HG03196 (cell line): ENCODE results near the gene IGF2BP3.
A peak's percentile ranks its signal among the peaks of the same experiment; 100 is the strongest.

Experiments used
- ATAC-seq: cut with Tn5 transposase; IDR thresholded peaks from one replicate; pipeline ENCODE4 v1.9.1; 2021; ENCODE audit not compliant: unreplicated experiment

IGF2BP3 gene

DNA sequence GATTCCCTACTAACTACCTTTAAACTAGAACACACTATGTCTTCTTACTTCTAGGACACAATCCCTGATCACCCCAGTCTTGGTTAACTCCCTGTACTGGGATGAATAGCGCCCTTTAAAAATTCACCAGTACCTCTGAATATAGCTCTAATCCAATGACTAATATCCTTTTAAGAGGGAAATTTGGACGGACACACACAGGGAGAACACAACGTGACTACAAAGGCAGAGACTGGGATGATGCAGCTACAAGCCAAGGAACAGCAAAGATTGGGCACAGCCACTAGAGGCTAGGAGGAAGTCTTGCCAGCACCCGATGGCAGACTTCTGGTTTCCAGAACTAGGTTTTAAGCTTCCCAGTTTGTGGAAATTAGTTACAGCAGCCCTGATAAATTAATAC is 89.7 kb downstream of the IGF2BP3 start:
- ATAC-seq = no peak

GRCh38 chr7:23378996-23379395 is 91.3 kb downstream of the IGF2BP3 start:
- no peak for ATAC-seq

DNA sequence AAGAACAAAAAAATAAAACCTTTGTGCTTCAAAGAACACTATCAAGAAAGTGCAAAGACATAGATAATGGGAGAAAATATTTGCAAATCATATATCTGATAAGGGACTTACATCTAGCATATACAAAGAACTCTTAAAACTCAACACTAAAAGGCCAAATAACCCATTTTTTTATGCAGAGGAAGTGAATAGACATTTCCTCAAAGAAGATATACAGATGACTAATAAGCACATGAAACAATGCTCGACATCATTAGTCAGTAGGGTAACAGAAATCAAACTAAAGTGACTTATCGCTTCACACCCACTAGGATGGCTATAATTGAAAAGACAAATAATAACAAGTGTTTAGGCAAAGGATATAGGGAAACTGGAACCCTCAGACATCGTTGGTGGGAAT is 93.2 kb downstream of the IGF2BP3 start:
- ATAC-seq = no peak

- ATAC-seq = peak; percentile 57
These were observed 96.9 kb downstream of the IGF2BP3 start for GRCh38 chr7:23373151-23374004.

GRCh38 chr7:23372611-23373010 is 97.7 kb downstream of the IGF2BP3 start:
- ATAC-seq = no peak

DNA sequence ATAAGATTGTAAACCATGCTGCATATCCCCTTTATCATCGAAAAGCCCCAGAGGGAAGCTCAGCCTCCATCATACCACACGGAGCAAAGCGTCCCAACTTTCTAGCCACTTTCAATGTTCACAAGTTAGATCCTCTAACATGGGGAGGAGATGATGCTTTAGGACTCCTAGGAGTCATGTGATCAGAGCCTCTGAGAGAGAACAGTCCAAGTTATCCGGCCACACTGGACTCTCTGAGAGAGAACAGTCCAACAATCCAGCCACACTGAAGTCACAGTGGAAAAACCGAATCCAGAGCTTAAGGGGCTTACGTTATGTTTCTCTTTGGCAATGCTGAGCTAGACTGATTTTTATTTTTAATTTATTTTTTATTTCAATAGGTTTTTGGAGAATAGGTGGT is 98.6 kb downstream of the IGF2BP3 start:
- no peak for ATAC-seq

DNA sequence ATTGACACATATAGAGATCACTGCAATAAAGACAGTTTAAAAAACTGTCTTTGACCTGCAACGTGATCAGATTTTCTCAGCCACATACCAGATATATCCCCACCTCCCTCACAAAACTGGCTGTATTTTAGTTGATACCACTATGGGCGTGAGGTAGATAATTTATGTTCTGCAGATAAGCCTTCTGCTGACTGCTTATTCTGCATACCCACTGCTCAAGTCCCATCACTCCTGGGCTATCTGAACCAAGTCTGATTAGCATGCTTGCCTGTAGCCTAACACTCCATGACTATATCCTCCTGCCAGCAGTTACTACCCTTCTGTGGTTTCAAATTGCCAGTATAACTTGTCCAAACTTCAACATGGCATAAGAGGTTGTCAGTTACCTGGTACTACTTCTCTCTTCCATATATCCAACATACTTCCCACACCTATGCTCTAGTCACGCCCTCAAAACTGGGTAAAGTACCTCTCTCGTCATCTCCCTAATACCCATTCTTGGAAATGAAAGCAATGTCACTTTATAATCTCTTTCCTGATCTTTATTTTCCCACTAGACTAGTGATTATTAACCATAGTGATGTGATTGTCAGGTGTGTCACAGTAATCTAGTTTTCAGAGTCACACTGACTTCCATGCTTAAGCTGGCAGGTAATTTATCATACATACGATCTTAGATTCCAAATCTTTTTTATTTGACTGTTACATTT is 100.4 kb downstream of the IGF2BP3 start:
- no peak for ATAC-seq

DNA sequence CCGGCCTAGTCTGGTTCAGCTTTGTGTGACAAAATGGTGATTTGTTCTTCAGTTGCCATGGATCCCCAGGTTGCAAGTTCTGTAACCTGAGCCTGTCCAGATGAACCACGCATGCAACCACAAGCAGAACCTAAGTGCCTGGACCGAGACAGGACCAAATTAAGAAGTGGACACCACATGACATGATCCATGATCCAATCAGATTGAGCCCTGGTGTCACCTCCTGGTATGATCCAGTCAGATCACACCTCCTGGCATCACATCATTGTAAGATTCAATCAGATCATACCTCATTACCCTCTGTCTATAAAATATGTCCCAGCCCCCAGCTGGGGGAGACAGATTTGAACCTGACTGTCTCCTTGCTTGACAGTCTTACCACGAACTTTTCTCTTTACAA is 101.2 kb downstream of the IGF2BP3 start:
- ATAC-seq = no peak

DNA sequence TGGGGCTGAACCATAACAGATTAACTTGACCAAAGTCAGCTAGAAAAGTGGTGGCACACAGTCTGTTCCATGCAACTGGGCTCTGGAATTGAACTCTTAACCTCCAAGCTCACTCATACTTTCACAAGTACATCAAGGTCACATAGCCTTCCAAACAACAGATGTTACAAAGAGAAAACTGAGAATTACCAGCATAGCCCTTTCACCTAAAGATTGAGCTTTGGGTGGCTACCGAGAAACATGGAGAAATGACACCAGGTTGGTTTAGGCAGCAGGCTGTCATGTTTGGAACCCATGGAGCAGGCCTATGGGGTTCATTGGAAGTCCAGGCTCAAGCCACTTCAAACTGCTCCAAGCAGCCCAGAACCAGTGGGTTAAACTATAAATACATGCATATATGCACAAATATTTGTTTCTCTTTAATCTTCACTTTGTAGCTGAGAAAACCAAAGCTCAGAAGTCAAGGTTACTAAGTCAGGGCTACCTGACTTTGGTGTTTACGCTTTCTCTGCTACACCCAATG is 112.1 kb downstream of the IGF2BP3 start:
- ATAC-seq = no peak

DNA sequence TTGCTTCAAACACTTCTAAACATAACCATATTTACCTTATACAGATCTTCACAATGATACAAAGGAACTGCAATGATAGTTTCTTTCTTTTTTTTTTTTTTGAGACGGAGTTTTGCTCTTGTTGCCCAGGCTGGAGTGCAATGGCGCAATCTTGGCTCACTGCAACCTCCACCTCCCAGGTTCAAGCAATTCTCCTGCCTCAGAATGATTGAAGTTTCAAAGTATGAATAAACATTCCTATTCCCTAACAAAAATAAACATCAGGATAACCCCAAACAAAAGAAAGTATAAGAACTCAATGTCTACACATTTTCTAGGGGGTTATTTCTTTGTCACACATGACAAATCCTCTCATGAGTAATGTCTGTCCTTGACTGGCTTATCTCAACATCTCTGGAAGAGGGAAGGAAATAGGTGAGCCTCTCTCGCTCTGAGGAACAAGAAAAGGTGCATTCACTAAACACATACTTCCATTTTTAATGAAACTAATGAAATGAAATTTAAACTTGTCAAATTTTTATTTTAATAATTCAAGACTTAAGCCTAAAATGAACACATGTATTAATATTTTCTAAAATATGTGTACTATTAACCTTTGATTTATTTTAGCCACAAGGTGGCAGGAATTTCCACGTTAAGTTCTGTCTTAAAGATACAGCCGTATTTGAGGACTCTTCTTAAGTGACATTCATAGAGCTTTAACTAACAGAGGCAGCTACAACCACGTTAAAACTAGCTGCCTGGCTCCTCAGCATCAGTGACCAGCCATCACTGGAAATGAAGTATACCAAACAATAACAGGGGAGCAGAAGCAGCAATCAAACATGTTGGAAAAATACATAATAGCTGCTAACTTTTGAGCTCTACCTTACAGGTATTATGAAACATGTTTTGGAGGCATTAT is 112.8 kb downstream of the IGF2BP3 start:
- ATAC-seq = no peak

- ATAC-seq = no peak
These were observed 113.6 kb downstream of the IGF2BP3 start for GRCh38 chr7:23356726-23357125.

GRCh38 chr7:23356168-23356567 is 114.1 kb downstream of the IGF2BP3 start:
- ATAC-seq = no peak

- ATAC-seq = peak; percentile 65
These were observed 117.1 kb downstream of the IGF2BP3 start for GRCh38 chr7:23353172-23353571.

DNA sequence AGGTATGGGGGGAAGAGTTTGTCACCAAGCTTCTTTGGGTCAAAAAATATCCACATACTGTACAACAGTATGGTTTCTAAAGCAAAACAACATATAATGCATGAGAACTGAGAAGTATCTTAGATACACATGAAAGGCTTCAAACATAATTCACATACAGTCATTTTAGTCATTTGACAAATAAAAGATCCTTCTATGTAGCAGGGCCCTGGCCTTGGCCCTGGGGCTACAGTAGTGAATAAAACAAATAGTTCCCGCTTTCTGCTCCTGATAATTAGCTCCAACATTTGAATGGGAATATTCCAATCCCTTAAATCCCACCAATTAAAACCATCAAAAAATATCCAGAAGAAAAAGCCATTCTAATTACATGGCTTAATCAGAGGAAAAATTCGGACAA is 119.8 kb downstream of the IGF2BP3 start:
- ATAC-seq = no peak

GRCh38 chr7:23349484-23350157 is 120.7 kb downstream of the IGF2BP3 start:
- no peak for ATAC-seq

- no peak for ATAC-seq
These were observed 122.6 kb downstream of the IGF2BP3 start for GRCh38 chr7:23347682-23348180.

DNA sequence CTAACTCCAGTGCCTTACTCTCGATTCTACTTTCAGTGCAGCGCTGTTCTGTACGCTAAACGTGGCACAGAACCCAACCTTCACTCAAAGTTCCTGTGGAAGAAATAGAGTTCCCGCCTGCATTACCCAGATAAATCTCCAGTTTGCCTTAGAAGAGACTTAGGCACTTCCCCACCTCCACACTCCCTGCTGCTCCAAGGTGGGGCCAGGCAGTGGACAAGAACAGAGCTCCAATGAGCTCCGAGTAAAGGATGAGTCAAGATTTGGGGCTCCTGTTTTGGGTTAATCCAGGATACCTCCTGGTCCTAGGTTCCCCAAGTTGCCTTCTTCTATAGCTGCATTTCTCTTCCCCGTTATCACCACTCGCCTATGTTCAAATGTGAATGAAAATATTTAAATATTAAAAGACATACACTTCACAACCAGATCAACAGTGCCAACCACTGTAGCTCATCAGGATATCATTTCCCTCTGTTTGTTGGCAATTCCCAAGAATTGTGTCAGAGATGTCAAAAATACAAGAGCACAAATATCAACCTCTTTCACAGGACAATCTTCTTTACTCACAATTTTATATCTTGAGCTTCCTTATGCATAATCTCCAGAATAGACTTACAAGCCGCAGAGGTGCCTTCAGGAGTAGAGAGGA is 123.1 kb downstream of the IGF2BP3 start:
- no peak for ATAC-seq

DNA sequence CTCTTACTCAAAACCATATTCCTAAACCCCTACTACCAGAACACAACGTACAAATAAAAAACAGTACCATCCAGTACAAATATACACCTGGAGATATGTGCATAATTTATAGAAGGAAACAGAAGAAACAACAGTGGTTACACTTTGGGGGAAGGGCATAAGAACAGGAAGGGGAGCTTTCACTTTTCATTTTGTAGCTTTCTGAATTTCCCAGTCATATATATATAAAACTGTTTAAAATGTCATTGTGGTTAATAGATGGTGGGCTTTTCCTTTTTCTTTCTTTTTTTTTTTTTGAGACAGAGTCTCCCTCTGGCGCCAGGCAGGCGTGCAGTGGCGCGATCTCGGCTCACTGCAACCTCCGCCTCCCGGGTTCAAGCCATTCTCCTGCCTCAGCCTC is 124.0 kb downstream of the IGF2BP3 start:
- ATAC-seq = no peak

DNA sequence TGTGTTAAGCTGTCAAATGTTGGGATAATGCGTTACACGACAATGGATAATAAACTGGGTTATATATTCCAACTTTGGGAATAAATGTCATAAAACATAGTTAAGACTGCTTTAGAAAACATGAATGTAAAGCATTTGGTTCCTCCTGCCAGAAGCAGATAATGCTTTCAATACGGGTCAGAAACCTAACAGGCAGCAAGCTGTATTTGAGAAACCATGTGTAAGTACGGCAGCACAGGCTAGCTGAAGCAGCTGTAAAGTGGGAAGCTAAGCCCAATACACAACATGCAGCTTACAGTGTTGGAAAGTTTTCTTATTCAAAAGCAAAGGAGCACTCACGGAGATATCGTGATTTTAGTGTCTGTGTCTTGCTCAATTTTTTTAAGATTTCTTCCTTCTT is 124.7 kb downstream of the IGF2BP3 start:
- no peak for ATAC-seq
